CD4-positive, alpha-beta memory T cell (primary cell): ENCODE data around the gene ANLN. TPM values are rescaled to one million over a fixed set of nuclear protein-coding genes. Genes with fewer than 3 reads are reported as not detected.
"Not testable (repeated sequence)": the region's sequence is repeated elsewhere in the genome, so short reads cannot be mapped to it uniquely, and the experiment has no call there.

ENCODE experiments used
- CTCF ChIA-PET: fragments of 350-600 bp; sonication (Branson Sonifier 250); formaldehyde crosslinking; loops from one replicate; lab custom pipeline; 2021; ENCODE audit warnings: inconsistent platforms; ENCODE audit not compliant: partially characterized antibody; lab: Charles Lee
- POLR2A ChIA-PET: fragments of 350-600 bp; sonication (Branson Sonifier 250); formaldehyde crosslinking; loops from one replicate; lab custom pipeline; 2021; ENCODE audit not compliant: partially characterized antibody; lab: Charles Lee
- DNase-seq, 5 donors: peaks; one replicate each; pipeline versions ENCODE4 v3.0.0 to v3.0.0-alpha.2; 2020 to 2022; ENCODE audit warnings: mixed read lengths in 1 of 5
- H3K27ac ChIP-seq: one replicate; pipeline ENCODE4 v1.7.0; 2013; ENCODE audit warnings: low read depth, low read length
- H3K27me3 ChIP-seq: 2 replicates; pipeline ENCODE4 v1.7.0; 2013; ENCODE audit warnings: mild to moderate bottlenecking, low read length, moderate library complexity; ENCODE audit not compliant: insufficient read depth
- H3K36me3 ChIP-seq: 2 replicates; pipeline ENCODE4 v1.7.0; 2013; ENCODE audit warnings: mild to moderate bottlenecking, low read length, moderate library complexity; ENCODE audit not compliant: insufficient read depth
- H3K4me1 ChIP-seq: 2 replicates; pipeline ENCODE4 v1.7.0; 2013; ENCODE audit warnings: mild to moderate bottlenecking, low read length, moderate library complexity; ENCODE audit not compliant: insufficient read depth
- H3K4me3 ChIP-seq, 2 donors: one replicate each; pipeline ENCODE4 v1.7.0; 2013; ENCODE audit warnings: low read length in 2 of 2, mild to moderate bottlenecking in 1 of 2
- H3K9me3 ChIP-seq, 2 donors: one replicate each; pipeline ENCODE4 v1.7.0; 2013; ENCODE audit warnings: low read length in 2 of 2, control low read depth in 1 of 2; ENCODE audit not compliant: control insufficient read depth in 1 of 2
- H3K27ac Mint-ChIP-seq, 7 donors: one replicate each; pipeline ENCODE4 v1.8.0; 2020 to 2021; ENCODE audit warnings: mixed read lengths in 7 of 7, mild to moderate bottlenecking in 6 of 7, inconsistent platforms in 3 of 7, moderate library complexity in 3 of 7
- H3K27me3 Mint-ChIP-seq, 2 donors: one replicate each; pipeline ENCODE4 v1.8.0; 2020 to 2021; ENCODE audit warnings: mixed read lengths in 2 of 2
- H3K36me3 Mint-ChIP-seq, 2 donors: one replicate each; pipeline ENCODE4 v1.8.0; 2020 to 2021; ENCODE audit warnings: mixed read lengths in 2 of 2, inconsistent platforms in 1 of 2, mild to moderate bottlenecking in 1 of 2
- H3K4me1 Mint-ChIP-seq, 4 donors: one replicate each; pipeline ENCODE4 v1.8.0; 2020 to 2021; ENCODE audit warnings: mixed read lengths in 4 of 4, mild to moderate bottlenecking in 1 of 4
- H3K4me3 Mint-ChIP-seq, 8 donors: one replicate each; pipeline ENCODE4 v1.8.0; 2020 to 2021; ENCODE audit warnings: mixed read lengths in 8 of 8, mild to moderate bottlenecking in 7 of 8, moderate library complexity in 6 of 8, inconsistent platforms in 3 of 8
- H3K9me3 Mint-ChIP-seq, 8 donors: one replicate each; pipeline ENCODE4 v1.8.0; 2020 to 2021; ENCODE audit warnings: mixed read lengths in 8 of 8, mild to moderate bottlenecking in 5 of 8, inconsistent platforms in 3 of 8, moderate library complexity in 1 of 8
- intact Hi-C: fragments of 100-400 bp; cut with micrococcal nuclease; formaldehyde crosslinking; loops from one replicate; pipeline ENCODE4 v1.15.1; 2023
- polyA plus RNA-seq, 2 donors: library from polyadenylated mRNA; unstranded; fragments of 300-500 nt; fragmentation: Illumina TruSeq; gene quantifications; one replicate each; pipeline ENCODE4 v1.2.3, GENCODE V29; 2021
- total RNA-seq, 2 experiments: library from RNA; stranded (reverse); gene quantifications; one replicate each; pipeline ENCODE4 v1.2.3, GENCODE V29; 2021

The ANLN gene
- total and polyA plus RNA-seq, 4 experiments from 2014 or later: 0.23 TPM; not detected in 3

DNA sequence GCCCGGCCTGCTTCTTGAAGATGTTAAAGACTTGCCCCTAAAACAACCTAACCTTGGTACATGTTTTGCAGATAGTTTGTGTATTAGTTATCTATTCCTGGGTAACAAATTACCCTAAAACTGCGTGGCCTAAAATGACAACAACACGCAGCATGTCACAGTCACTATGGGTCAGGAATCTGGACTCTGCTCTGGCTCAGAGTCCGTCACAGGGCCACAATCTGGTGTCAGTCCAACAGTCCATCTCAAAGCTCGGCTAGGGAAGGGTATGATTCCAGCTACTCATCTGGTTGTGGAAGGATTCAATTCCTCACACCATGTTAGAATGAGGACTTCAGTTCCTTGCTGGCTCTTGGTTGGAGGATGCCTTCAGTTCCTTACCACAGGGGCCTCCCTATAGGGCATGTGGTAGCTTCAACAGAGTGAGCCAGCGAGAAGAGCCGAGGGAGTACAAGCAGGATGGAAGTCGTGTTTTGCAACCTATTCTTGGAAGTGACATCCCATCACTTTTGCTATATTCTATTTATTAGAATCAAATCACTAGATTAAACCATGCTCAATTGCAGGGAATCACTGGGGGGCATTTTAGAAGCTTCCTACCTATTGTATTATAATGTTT, 71.3 kb downstream of the ANLN start:
- Mint-ChIP-seq H3K27ac (no peak overlapping the region), H3K27me3 (peaks cover 0 to 3% of the 10 kb centered on the region in 2 donors)
- CTCF ChIA-PET: interaction anchor here (1.1 to 2.0 kb wide), 2 partner anchors 19 to 721 kb away, joined by 3 to 7 read pairs; no protein-coding TSS in a partner anchor

DNA sequence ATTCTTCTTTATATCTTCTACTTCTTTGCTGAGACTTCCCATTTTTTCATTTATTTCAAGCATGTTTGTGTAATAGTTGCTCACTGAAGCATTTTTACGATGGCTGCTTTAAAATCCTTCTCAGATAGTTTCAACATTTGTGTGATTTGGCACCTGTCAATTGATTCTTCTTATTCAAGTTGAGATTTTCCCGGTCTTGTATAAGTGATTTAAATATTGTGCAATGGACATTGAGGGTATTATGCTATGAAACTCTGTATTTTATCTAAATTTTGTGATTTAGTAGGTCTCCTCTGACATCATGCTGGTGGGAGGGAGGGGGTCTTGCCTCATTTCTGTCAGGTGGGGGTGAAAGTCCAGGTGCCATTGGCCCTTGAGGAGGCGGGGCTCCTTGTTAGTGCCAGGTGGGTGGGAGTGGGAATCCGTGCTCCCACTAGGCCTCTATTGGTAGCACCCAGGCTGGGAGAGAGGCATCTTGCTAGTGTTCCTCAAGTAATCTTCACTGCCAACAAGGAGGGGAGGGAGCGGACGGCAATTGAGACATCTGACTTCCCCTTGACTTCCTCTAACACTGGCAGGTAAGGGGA, 73.0 kb downstream of the ANLN start:
- intact Hi-C loops: no loop called here
- DNase-seq: no peak
- CTCF ChIA-PET: no interaction called here
- H3K4me3 ChIP-seq: no peak overlapping the region
- H3K36me3 ChIP-seq: no peaks in the 10 kb centered on the region
- POLR2A ChIA-PET: no interaction called here
- no peaks in the 10 kb centered on the region for H3K4me1 ChIP-seq
- H3K27ac Mint-ChIP-seq: no peak overlapping the region
- H3K4me1 Mint-ChIP-seq: no peaks in the 10 kb centered on the region
- no peak overlapping the region for H3K4me3 Mint-ChIP-seq
- peaks cover 0 to 2% (median 0%) of the 10 kb centered on the region in 8 donors for H3K9me3 Mint-ChIP-seq
- no peaks in the 10 kb centered on the region for H3K27me3 ChIP-seq
- H3K9me3 ChIP-seq: no peaks in the 10 kb centered on the region
- no peaks in the 10 kb centered on the region for H3K36me3 Mint-ChIP-seq
- H3K27ac ChIP-seq: no peak overlapping the region
- peaks cover 0 to 11% of the 10 kb centered on the region in 2 donors for H3K27me3 Mint-ChIP-seq

More for the DNA sequence above, 71.3 kb downstream of the ANLN start:
- no peaks in the 10 kb centered on the region for H3K36me3 ChIP-seq
- POLR2A ChIA-PET: no interaction called here
- DNase-seq: no peak
- H3K4me3 ChIP-seq: no peak overlapping the region
- no peaks in the 10 kb centered on the region for H3K9me3 ChIP-seq
- Mint-ChIP-seq H3K4me3 (no peak overlapping the region), H3K4me1 (no peaks in the 10 kb centered on the region), H3K9me3 (peaks cover 0 to 2% (median 0%) of the 10 kb centered on the region in 8 donors), H3K36me3 (no peaks in the 10 kb centered on the region)
- H3K27me3 ChIP-seq: no peaks in the 10 kb centered on the region
- H3K27ac ChIP-seq: no peak overlapping the region
- H3K4me1 ChIP-seq: no peaks in the 10 kb centered on the region
- intact Hi-C loops: no loop called here

DNA sequence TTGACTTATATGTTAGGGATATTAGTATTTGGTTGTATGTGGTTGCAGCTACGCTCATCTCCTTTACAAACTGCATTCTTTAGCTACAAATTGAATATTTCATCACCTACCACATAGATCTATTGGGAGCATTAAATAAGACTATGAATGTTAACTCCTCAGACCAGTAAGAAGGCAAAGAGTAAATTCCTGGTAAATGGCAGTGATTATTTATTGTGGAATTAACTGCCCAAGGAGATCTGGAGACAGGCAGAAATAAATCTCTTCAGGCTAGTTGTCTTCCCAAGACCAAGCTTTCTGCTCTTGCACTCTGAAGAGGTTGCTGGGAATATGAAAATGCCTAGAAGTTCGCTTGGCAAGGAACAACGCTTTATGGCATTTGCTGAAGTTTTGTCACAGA, 74.6 kb downstream of the ANLN start:
- Histone ChIP-seq H3K27me3 (no peaks in the 10 kb centered on the region), H3K36me3 (no peaks in the 10 kb centered on the region), H3K4me3 (no peak overlapping the region), H3K4me1 (no peaks in the 10 kb centered on the region), H3K9me3 (no peaks in the 10 kb centered on the region), H3K27ac (no peak overlapping the region)
- intact Hi-C loops: no loop called here
- H3K9me3 Mint-ChIP-seq: peaks cover 0 to 2% (median 0%) of the 10 kb centered on the region in 8 donors
- no peak overlapping the region for H3K4me3 Mint-ChIP-seq
- ChIA-PET CTCF (interaction anchor here (1.0 kb wide), 2 partner anchors 11 to 718 kb away, joined by 3 read pairs; no protein-coding TSS in a partner anchor), POLR2A (no interaction called here)
- no peaks in the 10 kb centered on the region for H3K4me1 Mint-ChIP-seq
- H3K36me3 Mint-ChIP-seq: no peaks in the 10 kb centered on the region
- peaks cover 4 to 11% of the 10 kb centered on the region in 2 donors for H3K27me3 Mint-ChIP-seq
- DNase-seq: no peak
- H3K27ac Mint-ChIP-seq: no peak overlapping the region

DNA sequence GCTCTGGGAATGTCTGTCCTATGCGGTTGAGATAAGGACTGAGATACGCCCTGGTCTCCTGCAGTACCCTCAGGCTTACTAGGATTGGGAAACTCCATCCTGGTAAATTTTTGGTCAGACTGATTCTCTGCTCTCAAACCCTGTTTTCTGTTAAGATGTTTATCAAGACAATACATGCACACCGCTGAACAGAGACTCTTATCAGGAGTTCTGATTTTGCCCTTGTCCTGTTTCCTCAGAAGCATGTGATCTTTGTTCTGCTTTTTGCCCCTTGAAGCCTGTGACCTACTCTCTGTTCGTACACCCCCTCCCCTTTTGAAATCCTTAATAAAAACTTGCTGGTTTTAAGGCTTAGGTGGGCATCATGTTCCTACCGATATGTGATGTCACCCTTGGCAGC, 76.3 kb downstream of the ANLN start:
- H3K4me1 ChIP-seq, H3K9me3 Mint-ChIP-seq, POLR2A ChIA-PET, H3K9me3 ChIP-seq, DNase-seq, H3K27me3 ChIP-seq, H3K4me3 ChIP-seq, H3K27ac ChIP-seq, H3K4me3 Mint-ChIP-seq, H3K27ac Mint-ChIP-seq, H3K4me1 Mint-ChIP-seq, H3K36me3 Mint-ChIP-seq, CTCF ChIA-PET, intact Hi-C loops, H3K36me3 ChIP-seq: not testable (repeated sequence)
- peaks cover 4 to 11% of the 10 kb centered on the region in 2 donors for H3K27me3 Mint-ChIP-seq

DNA sequence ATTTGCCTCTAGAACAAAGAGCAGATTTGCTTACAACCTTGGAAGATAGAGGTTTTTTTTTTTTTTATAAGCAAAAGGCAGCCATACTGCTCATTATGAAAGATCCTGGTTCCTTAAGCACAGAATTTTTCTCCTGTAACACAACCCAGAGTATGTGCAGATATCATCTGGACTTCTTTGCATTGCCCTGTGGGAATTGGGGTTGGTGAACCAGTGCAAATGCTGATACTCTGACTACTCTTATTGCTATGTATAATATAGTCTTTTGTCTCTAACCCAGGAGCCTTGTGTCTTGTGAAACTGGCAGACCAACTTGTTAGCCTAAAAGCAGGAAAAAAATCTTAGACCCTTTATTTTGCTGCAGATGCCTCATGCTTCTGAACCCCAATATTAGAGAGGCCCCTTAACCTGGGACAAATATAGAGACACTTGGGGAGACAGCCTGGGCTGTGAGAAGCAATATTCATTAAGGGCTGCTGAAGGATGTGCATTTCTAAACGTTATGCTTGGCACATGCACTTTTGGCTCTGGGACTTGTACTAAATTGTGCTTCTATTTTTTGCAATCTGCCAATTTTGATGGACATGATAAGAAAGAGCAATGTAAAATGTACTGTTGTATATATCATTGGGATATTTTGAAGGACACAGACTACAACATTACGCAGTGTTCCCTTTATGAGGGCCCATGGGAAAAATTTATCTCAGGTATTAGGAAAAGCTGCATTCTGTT, 78.9 kb downstream of the ANLN start:
- no peak for DNase-seq
- Histone ChIP-seq H3K27me3 (no peaks in the 10 kb centered on the region), H3K4me3 (no peak overlapping the region), H3K9me3 (no peaks in the 10 kb centered on the region), H3K27ac (no peak overlapping the region), H3K36me3 (no peaks in the 10 kb centered on the region), H3K4me1 (no peaks in the 10 kb centered on the region)
- Mint-ChIP-seq H3K27me3 (peaks cover 4 to 11% of the 10 kb centered on the region in 2 donors), H3K27ac (no peak overlapping the region), H3K4me3 (no peak overlapping the region), H3K4me1 (no peaks in the 10 kb centered on the region), H3K9me3 (peaks cover 0 to 2% (median 0%) of the 10 kb centered on the region in 8 donors), H3K36me3 (no peaks in the 10 kb centered on the region)
- CTCF ChIA-PET: interaction anchor here (1.0 to 1.3 kb wide), 3 partner anchors 12 to 713 kb away, joined by 3 to 5 read pairs (median 4); no protein-coding TSS in a partner anchor
- intact Hi-C loops: no loop called here
- POLR2A ChIA-PET: no interaction called here

DNA sequence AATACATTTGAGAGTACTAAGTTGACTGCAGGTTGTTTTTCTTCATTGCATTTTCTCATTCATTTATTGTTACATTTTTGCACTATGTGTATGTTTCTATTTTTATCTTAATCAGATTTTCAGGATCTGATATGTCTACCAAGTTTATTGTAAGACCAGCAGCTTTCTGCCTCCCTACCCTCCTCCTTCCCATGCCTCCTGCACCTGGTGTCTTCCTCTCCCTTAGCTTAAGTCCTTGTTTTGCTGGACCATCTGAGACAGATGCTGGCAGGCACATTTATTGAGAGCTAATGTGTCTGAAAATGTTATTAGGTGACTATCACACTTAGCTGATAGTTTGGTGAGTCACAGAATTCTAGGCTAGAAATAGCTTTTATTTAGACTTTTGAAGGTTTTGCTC, 79.6 kb downstream of the ANLN start:
- H3K4me1 Mint-ChIP-seq: peaks cover 0 to 4% (median 0%) of the 10 kb centered on the region in 4 donors
- peaks cover 4 to 9% of the 10 kb centered on the region in 2 donors for H3K27me3 Mint-ChIP-seq
- Histone ChIP-seq H3K36me3 (no peaks in the 10 kb centered on the region), H3K9me3 (no peaks in the 10 kb centered on the region), H3K4me3 (no peak overlapping the region), H3K27me3 (no peaks in the 10 kb centered on the region), H3K27ac (no peak overlapping the region), H3K4me1 (peaks cover 1% of the 10 kb centered on the region)
- H3K4me3 Mint-ChIP-seq: no peak overlapping the region
- H3K9me3 Mint-ChIP-seq: peaks cover 0 to 2% (median 0%) of the 10 kb centered on the region in 8 donors
- intact Hi-C loops: no loop called here
- ChIA-PET CTCF (interaction anchor here (0.7 to 1.3 kb wide), 4 partner anchors 13 to 713 kb away, joined by 3 to 5 read pairs (median 4); a partner anchor contains a TSS), POLR2A (no interaction called here)
- H3K36me3 Mint-ChIP-seq: no peaks in the 10 kb centered on the region
- no peak for DNase-seq
- peak overlapping the region in 1 of 7 donors; percentile 83 for H3K27ac Mint-ChIP-seq

DNA sequence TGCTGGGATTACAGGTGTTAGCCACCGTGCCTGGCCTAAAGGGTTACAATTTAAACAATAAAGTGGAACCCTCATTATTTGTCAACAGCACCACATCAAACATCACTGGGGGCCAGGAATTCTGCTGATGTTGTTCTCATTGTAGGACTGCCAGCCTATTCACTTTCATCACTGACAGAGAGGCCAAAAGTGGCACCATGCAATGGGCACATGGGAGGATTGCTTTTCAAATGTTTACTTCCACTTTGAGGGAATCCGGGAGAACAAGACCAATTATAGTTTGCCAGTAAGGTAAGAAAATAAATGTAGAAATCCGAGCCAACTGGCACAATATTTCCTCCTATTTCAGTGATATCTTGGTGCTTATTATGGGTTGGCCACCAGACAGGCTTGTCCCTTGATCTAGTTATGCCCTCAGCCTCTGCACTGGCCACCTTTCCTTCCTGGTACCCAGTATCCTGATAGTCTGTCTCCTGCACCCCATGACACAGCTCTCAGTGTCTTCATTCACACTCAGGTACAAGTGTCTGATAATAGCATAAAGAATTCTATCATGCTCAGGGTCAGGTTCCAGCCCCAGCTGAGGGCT, 82.6 kb downstream of the ANLN start:
- Mint-ChIP-seq H3K4me3 (no peak overlapping the region), H3K4me1 (peaks cover 0 to 9% (median 3%) of the 10 kb centered on the region in 4 donors), H3K27me3 (peaks cover 0 to 4% of the 10 kb centered on the region in 2 donors), H3K9me3 (no peaks in the 10 kb centered on the region), H3K36me3 (no peaks in the 10 kb centered on the region), H3K27ac (no peak overlapping the region)
- H3K36me3 ChIP-seq: no peaks in the 10 kb centered on the region
- H3K4me1 ChIP-seq: peaks cover 5% of the 10 kb centered on the region
- no peaks in the 10 kb centered on the region for H3K9me3 ChIP-seq
- ChIA-PET CTCF (interaction anchor here (1.3 to 4.3 kb wide), 4 partner anchors 15 to 727 kb away, joined by 5 to 18 read pairs (median 8); a partner anchor contains a TSS), POLR2A (no interaction called here)
- intact Hi-C loops: no loop called here
- DNase-seq: no peak
- no peaks in the 10 kb centered on the region for H3K27me3 ChIP-seq
- H3K4me3 ChIP-seq: no peak overlapping the region
- no peak overlapping the region for H3K27ac ChIP-seq
